ENCODE data around the gene RBBP8NL. TPM values are rescaled to one million over a fixed set of nuclear protein-coding genes. Genes with fewer than 3 reads are reported as not detected.

The RBBP8NL gene
- total and polyA plus RNA-seq, 9 of the 15 experiments (the other 6 are each of a cell fraction or from before 2014, with no cell fraction given), result not detected

- peak; percentile 41 for TF ChIP-seq NEUROD1 (IDR thresholded peaks at IDR 0.05; ENCODE audit: borderline replicate concordance, low read depth, low read length, partially characterized antibody)
- peak; percentile 89 for TF ChIP-seq VEZF1 (CRISPR knock-in tag; IDR thresholded peaks at IDR 0.05)
- no peak for TF ChIP-seq POLR2AphosphoS2 (IDR thresholded peaks at IDR 0.05; ENCODE audit: low read length)
- peak; percentile 61 for TF ChIP-seq PCBP1 (IDR thresholded peaks at IDR 0.05; ENCODE audit: low read depth, low read length, poor library complexity, severe bottlenecking)
- TF ChIP-seq ZNF639 (CRISPR knock-in tag; conservative IDR thresholded peaks at IDR 0.05 in 1 of 2, IDR thresholded peaks at IDR 0.05 in 1 of 2), result peak in 1 of 2 experiments; percentile 83; a peak in 1 of 4 replicates
- no peak for TF ChIP-seq NR1H2 (CRISPR knock-in tag; IDR thresholded peaks at IDR 0.05)
- peak; percentile 99 for TF ChIP-seq GABPB1 (CRISPR knock-in tag; IDR thresholded peaks at IDR 0.05)
- peak; percentile 46 to 78 for TF ChIP-seq E2F6 (IDR thresholded peaks at IDR 0.05; ENCODE audit: borderline replicate concordance in 1 of 2, extremely low read depth in 1 of 2, insufficient read depth in 1 of 2, insufficient read length in 1 of 2, low read depth in 1 of 2, low read length in 1 of 2, poor library complexity in 1 of 2, severe bottlenecking in 1 of 2)
- TF ChIP-seq HBP1 (CRISPR knock-in tag; IDR thresholded peaks at IDR 0.05), result 0 out of 2 replicates have a peak, but pooled peaks have one; percentile 35
- TF ChIP-seq POLR2AphosphoS5 (IDR thresholded peaks at IDR 0.05; ENCODE audit: control insufficient read depth, insufficient read depth, low read depth, low read length), result peak; percentile 95
- TF ChIP-seq STAT5A (IDR thresholded peaks at IDR 0.05; ENCODE audit: borderline replicate concordance, low read length), result no peak
- TF ChIP-seq NFRKB (IDR thresholded peaks at IDR 0.05; ENCODE audit: low read depth), result no peak
- 0 out of 2 replicates have a peak, but pooled peaks have one; percentile 59 for TF ChIP-seq GTF2F1 (IDR thresholded peaks at IDR 0.05; ENCODE audit: low read depth, low read length)
- peak; percentile 68 to 79 for TF ChIP-seq MAZ (CRISPR knock-in tag; conservative IDR thresholded peaks at IDR 0.05 in 1 of 2, IDR thresholded peaks at IDR 0.05 in 1 of 2)
- peak; percentile 66 for TF ChIP-seq ZFX (CRISPR knock-in tag; IDR thresholded peaks at IDR 0.05)
- 0 out of 2 replicates have a peak, but pooled peaks have one; percentile 25 for TF ChIP-seq TAF7 (tag; IDR thresholded peaks at IDR 0.05)
- peak; percentile 86 for TF ChIP-seq POLR2B (IDR thresholded peaks at IDR 0.05; ENCODE audit: low read depth, partially characterized antibody)
- TF ChIP-seq KDM5B (IDR thresholded peaks at IDR 0.05; ENCODE audit: insufficient replicate concordance, low read depth, low read length), result peak; percentile 76
- no peak for TF ChIP-seq ZNF274 (IDR thresholded peaks at IDR 0.05; ENCODE audit: borderline replicate concordance, low read depth, low read length)
- peak; percentile 57 for TF ChIP-seq ATF1 (CRISPR knock-in tag; IDR thresholded peaks at IDR 0.05)
- TF ChIP-seq ATF1 (tag; IDR thresholded peaks at IDR 0.05), result peak; percentile 95
Measured at GRCh38 chr20:62386383-62387218, 40.7 kb downstream of the RBBP8NL start, which contains the start of gene RPS21 (continued).

Data from K562 (cell line).